ENCODE data around the gene IGF2R.

DNA sequence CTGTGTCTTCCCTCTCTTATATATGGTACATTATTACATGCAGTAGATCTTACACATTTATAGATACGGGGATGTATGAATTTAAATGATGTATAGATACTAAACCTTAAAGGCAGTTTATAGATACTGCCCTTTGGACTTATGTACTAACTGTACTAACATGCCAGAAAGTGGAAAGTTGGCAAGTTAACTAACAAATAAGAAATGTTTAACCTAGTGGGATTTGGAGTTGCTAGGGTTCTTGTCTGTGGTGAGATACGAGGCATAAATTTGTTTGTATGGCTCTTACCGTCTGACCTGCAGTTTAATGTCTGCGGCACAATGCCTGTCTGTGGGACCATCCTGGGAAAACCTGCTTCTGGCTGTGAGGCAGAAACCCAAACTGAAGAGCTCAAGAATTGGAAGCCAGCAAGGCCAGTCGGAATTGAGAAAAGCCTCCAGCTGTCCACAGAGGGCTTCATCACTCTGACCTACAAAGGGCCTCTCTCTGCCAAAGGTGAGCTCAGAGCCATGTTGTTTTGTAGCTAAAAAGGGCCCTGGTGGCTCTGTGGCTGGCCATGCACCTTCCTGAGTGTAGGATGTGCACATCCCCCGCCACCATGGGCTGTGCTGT, 89.8 kb downstream of the IGF2R start:
- TF ChIP-seq, protein P1, sequence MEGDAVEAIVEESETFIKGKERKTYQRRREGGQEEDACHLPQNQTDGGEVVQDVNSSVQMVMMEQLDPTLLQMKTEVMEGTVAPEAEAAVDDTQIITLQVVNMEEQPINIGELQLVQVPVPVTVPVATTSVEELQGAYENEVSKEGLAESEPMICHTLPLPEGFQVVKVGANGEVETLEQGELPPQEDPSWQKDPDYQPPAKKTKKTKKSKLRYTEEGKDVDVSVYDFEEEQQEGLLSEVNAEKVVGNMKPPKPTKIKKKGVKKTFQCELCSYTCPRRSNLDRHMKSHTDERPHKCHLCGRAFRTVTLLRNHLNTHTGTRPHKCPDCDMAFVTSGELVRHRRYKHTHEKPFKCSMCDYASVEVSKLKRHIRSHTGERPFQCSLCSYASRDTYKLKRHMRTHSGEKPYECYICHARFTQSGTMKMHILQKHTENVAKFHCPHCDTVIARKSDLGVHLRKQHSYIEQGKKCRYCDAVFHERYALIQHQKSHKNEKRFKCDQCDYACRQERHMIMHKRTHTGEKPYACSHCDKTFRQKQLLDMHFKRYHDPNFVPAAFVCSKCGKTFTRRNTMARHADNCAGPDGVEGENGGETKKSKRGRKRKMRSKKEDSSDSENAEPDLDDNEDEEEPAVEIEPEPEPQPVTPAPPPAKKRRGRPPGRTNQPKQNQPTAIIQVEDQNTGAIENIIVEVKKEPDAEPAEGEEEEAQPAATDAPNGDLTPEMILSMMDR (conservative IDR thresholded peaks at IDR 0.05; ENCODE audit: low read length), result no peak
- TF ChIP-seq EZH2phosphoT487 (IDR thresholded peaks at IDR 0.05; ENCODE audit: borderline replicate concordance, low read depth, low read length), result no peak
